Measurements from ENCODE around the gene DNHD1. TPM values are rescaled to one million over a fixed set of nuclear protein-coding genes. Genes with fewer than 3 reads are reported as not detected.

DNHD1 gene
- total and polyA plus RNA-seq, 5 donors from 2014 or later = 0.65 to 32.7 (median 1.6) TPM

DNA sequence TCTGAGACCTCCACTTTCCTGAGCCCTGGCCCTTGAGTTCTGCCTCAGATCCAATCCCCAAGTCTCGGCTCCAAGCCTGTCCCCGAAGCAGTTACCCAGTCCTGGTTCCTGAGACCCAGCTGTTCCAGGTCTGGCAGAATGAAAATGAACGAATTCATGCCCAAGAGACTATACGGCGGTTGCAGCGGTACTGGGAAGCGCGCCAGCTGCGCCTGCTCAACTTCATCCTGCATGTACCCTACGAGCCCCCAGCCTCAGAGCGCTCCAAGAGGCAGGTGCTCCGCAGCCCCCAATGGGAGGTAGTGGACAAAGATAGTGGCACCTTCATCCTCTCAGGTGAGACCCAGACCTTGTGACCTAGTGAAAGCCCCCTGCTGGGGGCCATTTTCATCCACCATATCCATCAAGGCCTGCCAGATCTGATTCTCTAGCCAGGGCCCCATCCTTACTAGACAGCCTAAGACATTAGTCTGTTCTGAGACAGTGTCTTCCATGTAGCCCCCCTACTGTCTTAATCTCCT, 42.7 kb downstream of the DNHD1 start:
- H3K27ac Mint-ChIP-seq = no peak overlapping the region

DNA sequence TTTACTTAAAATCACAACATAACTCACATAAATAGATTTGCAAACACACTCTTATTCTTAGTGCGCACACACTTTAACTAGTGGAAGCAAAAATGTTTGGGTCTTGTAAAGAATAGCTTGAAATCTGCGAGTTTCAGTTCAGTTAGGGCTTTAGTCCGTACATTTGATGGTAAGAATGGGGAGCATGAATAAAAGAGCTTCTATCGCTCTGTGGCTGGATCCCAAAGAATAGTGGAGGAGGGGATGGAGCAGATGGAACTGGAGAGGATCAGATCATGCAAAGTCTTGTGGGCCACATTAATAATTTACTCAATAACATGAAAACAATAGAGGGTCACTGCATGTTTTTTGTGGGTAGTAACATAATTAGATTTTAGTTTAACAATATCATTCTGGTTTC, 44.3 kb downstream of the DNHD1 start:
- Histone ChIP-seq H3K27me3 (ENCODE audit: control insufficient read depth, insufficient read depth, low read length) (no peaks in the 10 kb centered on the region), H3K4me3 (ENCODE audit: low read depth, low read length) (no peak overlapping the region)
- no peak overlapping the region for H3K27ac Mint-ChIP-seq

More for the DNA sequence above, 42.7 kb downstream of the DNHD1 start:
- Histone ChIP-seq H3K4me3 (ENCODE audit: low read depth, low read length) (no peak overlapping the region), H3K27ac (ENCODE audit: insufficient read depth, low read length, poor library complexity, severe bottlenecking) (no peak overlapping the region), H3K27me3 (ENCODE audit: control insufficient read depth, insufficient read depth, low read length) (no peaks in the 10 kb centered on the region), H3K4me1 (ENCODE audit: control insufficient read depth, insufficient read depth, low read length, poor library complexity, severe bottlenecking) (no peaks in the 10 kb centered on the region), H3K9me3 (ENCODE audit: control insufficient read depth in 2 of 2, low read length in 2 of 2) (no peaks in the 10 kb centered on the region), H3K36me3 (ENCODE audit: control insufficient read depth, insufficient read depth, low read length) (no peaks in the 10 kb centered on the region)
- Mint-ChIP-seq H3K27me3 (no peaks in the 10 kb centered on the region), H3K9me3 (no peaks in the 10 kb centered on the region), H3K4me3 (no peak overlapping the region), H3K36me3 (peaks cover 21% of the 10 kb centered on the region), H3K4me1 (peaks cover 0 to 12% (median 9%) of the 10 kb centered on the region in 4 donors)
- DNase-seq (no peak), ATAC-seq (ENCODE audit: low read depth in 2 of 2) (no peak)

DNA sequence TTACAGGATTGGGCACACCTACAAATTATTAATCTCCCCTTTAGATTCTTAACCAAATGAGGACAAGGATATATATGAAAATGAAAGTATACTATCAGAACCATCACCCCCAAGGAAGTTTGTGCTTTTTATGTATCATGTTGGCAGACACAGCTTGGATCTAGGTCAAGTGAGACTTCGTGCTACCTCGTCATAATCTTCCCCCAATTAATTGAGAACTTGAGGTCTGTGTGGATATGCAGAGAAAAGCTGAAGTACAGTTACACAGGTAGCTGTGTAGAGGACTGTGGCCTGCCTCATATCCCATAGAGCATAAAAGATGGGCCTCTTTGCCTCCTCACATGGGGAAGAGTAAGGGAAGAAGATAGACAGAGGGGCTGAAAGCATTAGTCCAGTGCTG, 45.6 kb downstream of the DNHD1 start:
- peak overlapping the region in 2 of 3 donors; percentile 9 to 55 for H3K27ac Mint-ChIP-seq
- no peak for DNase-seq
- no peak overlapping the region for H3K27ac ChIP-seq (ENCODE audit: insufficient read depth, low read length, poor library complexity, severe bottlenecking)

More for the DNA sequence above, 44.3 kb downstream of the DNHD1 start:
- no peak for ATAC-seq (ENCODE audit: low read depth in 2 of 2)
- Histone ChIP-seq H3K36me3 (ENCODE audit: control insufficient read depth, insufficient read depth, low read length) (no peaks in the 10 kb centered on the region), H3K27ac (ENCODE audit: insufficient read depth, low read length, poor library complexity, severe bottlenecking) (no peak overlapping the region), H3K9me3 (ENCODE audit: control insufficient read depth in 2 of 2, low read length in 2 of 2) (no peaks in the 10 kb centered on the region), H3K4me1 (ENCODE audit: control insufficient read depth, insufficient read depth, low read length, poor library complexity, severe bottlenecking) (no peaks in the 10 kb centered on the region)
- H3K4me1 Mint-ChIP-seq = peaks cover 0 to 12% (median 9%) of the 10 kb centered on the region in 4 donors
- H3K9me3 Mint-ChIP-seq = no peaks in the 10 kb centered on the region
- H3K36me3 Mint-ChIP-seq = peaks cover 21% of the 10 kb centered on the region
- DNase-seq = no peak
- no peaks in the 10 kb centered on the region for H3K27me3 Mint-ChIP-seq
- H3K4me3 Mint-ChIP-seq = no peak overlapping the region

DNA sequence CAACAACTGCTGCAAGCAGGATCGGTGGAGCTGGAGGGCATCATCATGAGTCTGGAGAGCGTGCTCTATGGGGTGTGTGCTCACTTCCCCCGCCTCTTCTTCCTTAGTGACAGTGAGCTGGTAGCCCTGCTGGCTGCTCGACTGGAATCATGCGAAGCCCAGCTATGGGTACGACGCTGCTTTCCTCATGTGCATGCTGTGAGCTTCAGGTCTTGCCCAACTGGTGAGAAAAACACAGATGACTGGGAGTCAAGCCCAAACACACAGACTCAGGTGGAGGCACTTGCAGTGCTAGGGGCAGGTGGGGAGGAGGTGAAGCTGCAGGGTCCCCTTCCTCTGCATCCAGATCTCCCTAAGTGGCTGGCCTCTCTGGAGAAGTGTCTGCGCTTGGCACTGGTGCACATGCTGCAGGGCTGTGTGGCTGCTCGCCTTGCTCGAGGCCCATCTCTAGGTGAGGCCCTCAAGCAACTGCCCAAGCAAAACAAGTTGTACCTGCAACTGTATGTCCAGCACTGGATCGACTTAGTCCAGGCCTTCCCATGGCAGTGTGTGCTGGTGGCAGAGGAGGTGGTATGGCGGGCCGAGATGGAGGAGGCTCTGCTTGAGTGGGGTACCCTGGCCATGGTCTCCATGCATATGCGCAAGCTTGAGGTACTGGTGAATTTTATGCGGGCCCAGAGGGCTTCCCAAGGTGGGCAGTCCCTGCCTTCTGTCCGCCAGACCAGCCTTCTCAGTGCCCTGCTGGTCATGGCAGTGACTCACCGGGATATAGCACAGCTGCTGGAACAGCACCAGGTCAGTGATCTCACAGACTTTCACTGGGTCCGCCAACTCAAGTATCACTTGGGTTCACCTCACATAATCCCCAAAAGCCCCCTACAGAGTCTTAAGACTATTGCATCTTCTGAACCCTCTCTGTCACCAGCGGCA, 48.1 kb downstream of the DNHD1 start:
- Mint-ChIP-seq H3K36me3 (peaks cover 32% of the 10 kb centered on the region), H3K27ac (peak overlapping the region in 1 of 3 donors; percentile 76), H3K27me3 (no peaks in the 10 kb centered on the region), H3K4me1 (peaks cover 0 to 12% (median 9%) of the 10 kb centered on the region in 4 donors), H3K4me3 (no peak overlapping the region), H3K9me3 (no peaks in the 10 kb centered on the region)
- H3K27ac ChIP-seq (ENCODE audit: insufficient read depth, low read length, poor library complexity, severe bottlenecking) = no peak overlapping the region
- no peak for ATAC-seq (ENCODE audit: low read depth in 2 of 2)
- no peak overlapping the region for H3K4me3 ChIP-seq (ENCODE audit: low read depth, low read length)
- H3K36me3 ChIP-seq (ENCODE audit: control insufficient read depth, insufficient read depth, low read length) = no peaks in the 10 kb centered on the region
- no peaks in the 10 kb centered on the region for H3K27me3 ChIP-seq (ENCODE audit: control insufficient read depth, insufficient read depth, low read length)
- H3K9me3 ChIP-seq (ENCODE audit: control insufficient read depth in 2 of 2, low read length in 2 of 2) = no peaks in the 10 kb centered on the region
- H3K4me1 ChIP-seq (ENCODE audit: control insufficient read depth, insufficient read depth, low read length, poor library complexity, severe bottlenecking) = no peaks in the 10 kb centered on the region
- DNase-seq = no peak

More for the DNA sequence above, 45.6 kb downstream of the DNHD1 start:
- no peaks in the 10 kb centered on the region for H3K4me1 ChIP-seq (ENCODE audit: control insufficient read depth, insufficient read depth, low read length, poor library complexity, severe bottlenecking)
- H3K27me3 ChIP-seq (ENCODE audit: control insufficient read depth, insufficient read depth, low read length) = no peaks in the 10 kb centered on the region
- Mint-ChIP-seq H3K4me1 (peaks cover 0 to 12% (median 9%) of the 10 kb centered on the region in 4 donors), H3K4me3 (no peak overlapping the region), H3K9me3 (no peaks in the 10 kb centered on the region), H3K36me3 (peaks cover 27% of the 10 kb centered on the region), H3K27me3 (no peaks in the 10 kb centered on the region)
- H3K36me3 ChIP-seq (ENCODE audit: control insufficient read depth, insufficient read depth, low read length) = no peaks in the 10 kb centered on the region
- ATAC-seq (ENCODE audit: low read depth in 2 of 2) = no peak
- no peaks in the 10 kb centered on the region for H3K9me3 ChIP-seq (ENCODE audit: control insufficient read depth in 2 of 2, low read length in 2 of 2)
- no peak overlapping the region for H3K4me3 ChIP-seq (ENCODE audit: low read depth, low read length)

DNA sequence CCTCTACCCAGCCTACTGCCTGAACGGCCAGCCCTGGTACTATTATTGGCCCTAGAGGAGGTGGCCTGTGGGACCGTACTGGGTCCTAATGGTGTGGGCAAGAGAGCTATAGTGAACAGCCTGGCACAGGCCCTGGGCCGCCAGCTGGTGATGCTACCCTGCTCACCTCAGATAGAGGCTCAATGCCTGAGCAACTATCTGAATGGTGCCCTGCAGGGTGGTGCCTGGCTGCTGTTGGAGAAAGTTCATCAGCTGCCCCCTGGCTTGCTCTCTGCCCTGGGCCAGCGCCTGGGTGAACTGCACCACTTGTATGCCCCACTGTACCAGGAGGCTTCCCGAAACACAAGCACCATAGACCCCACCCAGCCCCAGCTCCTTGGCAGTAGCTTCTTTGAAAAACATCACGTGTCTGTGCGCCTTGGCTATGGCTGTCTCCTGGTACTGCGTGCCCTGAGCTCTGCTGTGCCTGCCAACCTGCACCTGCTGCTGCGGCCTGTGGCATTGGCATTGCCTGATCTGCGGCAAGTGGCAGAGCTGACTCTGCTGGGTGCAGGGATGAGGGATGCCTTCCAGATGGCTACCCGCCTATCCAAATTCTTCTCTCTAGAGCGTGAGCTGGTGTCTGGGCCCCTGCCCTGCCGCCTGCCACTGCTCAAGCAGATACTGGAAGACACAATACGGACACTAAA, 49.0 kb downstream of the DNHD1 start:
- Histone ChIP-seq H3K9me3 (ENCODE audit: control insufficient read depth in 2 of 2, low read length in 2 of 2) (no peaks in the 10 kb centered on the region), H3K27ac (ENCODE audit: insufficient read depth, low read length, poor library complexity, severe bottlenecking) (no peak overlapping the region), H3K27me3 (ENCODE audit: control insufficient read depth, insufficient read depth, low read length) (no peaks in the 10 kb centered on the region), H3K36me3 (ENCODE audit: control insufficient read depth, insufficient read depth, low read length) (no peaks in the 10 kb centered on the region), H3K4me3 (ENCODE audit: low read depth, low read length) (no peak overlapping the region), H3K4me1 (ENCODE audit: control insufficient read depth, insufficient read depth, low read length, poor library complexity, severe bottlenecking) (no peaks in the 10 kb centered on the region)
- Mint-ChIP-seq H3K27me3 (no peaks in the 10 kb centered on the region), H3K4me1 (peaks cover 0 to 12% (median 9%) of the 10 kb centered on the region in 4 donors), H3K27ac (no peak overlapping the region), H3K36me3 (peaks cover 29% of the 10 kb centered on the region), H3K4me3 (no peak overlapping the region), H3K9me3 (no peaks in the 10 kb centered on the region)
- DNase-seq (no peak), ATAC-seq (ENCODE audit: low read depth in 2 of 2) (no peak)

DNA sequence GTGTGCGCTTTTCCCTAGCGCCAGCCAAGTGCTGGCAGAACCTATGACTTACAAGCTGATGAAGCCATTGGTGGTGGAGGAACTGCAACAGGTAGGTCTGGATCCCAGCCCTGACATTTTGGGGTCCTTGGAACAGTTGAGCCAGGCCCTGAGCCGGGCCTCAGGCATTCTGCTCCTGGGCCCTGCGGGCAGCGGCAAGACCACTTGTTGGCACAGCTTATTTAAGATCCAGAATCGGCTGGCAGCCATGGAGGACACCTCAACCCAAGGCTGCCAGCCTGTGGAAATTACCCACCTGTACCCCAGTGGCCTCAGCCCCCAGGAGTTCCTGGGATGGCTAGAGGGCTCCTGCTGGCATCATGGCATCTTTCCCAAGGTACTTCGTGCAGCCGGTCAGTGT, 49.7 kb downstream of the DNHD1 start:
- H3K9me3 Mint-ChIP-seq = no peaks in the 10 kb centered on the region
- no peaks in the 10 kb centered on the region for H3K4me1 ChIP-seq (ENCODE audit: control insufficient read depth, insufficient read depth, low read length, poor library complexity, severe bottlenecking)
- H3K9me3 ChIP-seq (ENCODE audit: control insufficient read depth in 2 of 2, low read length in 2 of 2) = no peaks in the 10 kb centered on the region
- H3K4me1 Mint-ChIP-seq = peaks cover 0 to 11% (median 5%) of the 10 kb centered on the region in 4 donors
- DNase-seq = no peak
- H3K27ac Mint-ChIP-seq = no peak overlapping the region
- H3K27ac ChIP-seq (ENCODE audit: insufficient read depth, low read length, poor library complexity, severe bottlenecking) = no peak overlapping the region
- no peaks in the 10 kb centered on the region for H3K27me3 Mint-ChIP-seq
- no peak overlapping the region for H3K4me3 Mint-ChIP-seq
- ATAC-seq (ENCODE audit: low read depth in 2 of 2) = no peak
- H3K36me3 ChIP-seq (ENCODE audit: control insufficient read depth, insufficient read depth, low read length) = no peaks in the 10 kb centered on the region
- H3K4me3 ChIP-seq (ENCODE audit: low read depth, low read length) = no peak overlapping the region
- peaks cover 26% of the 10 kb centered on the region for H3K36me3 Mint-ChIP-seq
- no peaks in the 10 kb centered on the region for H3K27me3 ChIP-seq (ENCODE audit: control insufficient read depth, insufficient read depth, low read length)

DNA sequence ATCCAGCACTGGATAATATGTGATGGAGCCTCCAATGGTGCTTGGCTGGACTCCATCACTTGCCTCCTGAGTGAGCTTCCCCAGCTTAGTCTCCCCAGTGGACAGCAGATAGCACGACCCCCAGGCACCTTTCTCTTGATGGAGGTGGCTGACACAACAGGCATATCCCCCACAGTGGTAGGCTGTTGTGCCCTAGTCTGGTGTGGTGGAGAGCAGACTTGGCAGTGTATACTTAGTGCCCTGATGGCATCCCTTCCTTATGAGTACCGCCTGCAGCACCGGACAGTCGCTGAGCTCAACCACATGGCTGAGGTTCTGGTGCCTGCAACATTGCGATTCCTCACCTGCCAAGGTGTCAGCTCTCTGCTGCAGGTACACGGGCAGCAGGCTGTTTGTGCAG, 50.1 kb downstream of the DNHD1 start:
- no peak overlapping the region for H3K4me3 ChIP-seq (ENCODE audit: low read depth, low read length)
- no peaks in the 10 kb centered on the region for H3K36me3 ChIP-seq (ENCODE audit: control insufficient read depth, insufficient read depth, low read length)
- ATAC-seq (ENCODE audit: low read depth in 2 of 2) (no peak), DNase-seq (no peak)
- no peaks in the 10 kb centered on the region for H3K9me3 ChIP-seq (ENCODE audit: control insufficient read depth in 2 of 2, low read length in 2 of 2)
- peaks cover 0 to 11% (median 5%) of the 10 kb centered on the region in 4 donors for H3K4me1 Mint-ChIP-seq
- H3K4me3 Mint-ChIP-seq = no peak overlapping the region
- H3K27ac Mint-ChIP-seq = no peak overlapping the region
- H3K27me3 Mint-ChIP-seq = no peaks in the 10 kb centered on the region
- peaks cover 26% of the 10 kb centered on the region for H3K36me3 Mint-ChIP-seq
- H3K9me3 Mint-ChIP-seq = no peaks in the 10 kb centered on the region
- no peaks in the 10 kb centered on the region for H3K4me1 ChIP-seq (ENCODE audit: control insufficient read depth, insufficient read depth, low read length, poor library complexity, severe bottlenecking)
- H3K27me3 ChIP-seq (ENCODE audit: control insufficient read depth, insufficient read depth, low read length) = no peaks in the 10 kb centered on the region
- H3K27ac ChIP-seq (ENCODE audit: insufficient read depth, low read length, poor library complexity, severe bottlenecking) = no peak overlapping the region
